LNCaP clone FGC (cell line): ENCODE measurements around the gene DEPDC4.
A peak's percentile ranks its signal among the peaks of the same experiment; 100 is the strongest.

Source experiments
- DNase-seq: peaks from one replicate; pipeline ENCODE4 v3.0.0-alpha.2; 2011; ENCODE audit warnings: low read depth
- H3K4me3 ChIP-seq: 2 replicates; pipeline ENCODE4 v1.5.1; 2011; ENCODE audit warnings: mild to moderate bottlenecking, low read depth, low read length, control low read depth
- CTCF ChIP-seq: IDR thresholded peaks from 2 replicates; pipeline ENCODE4 v1.5.1; 2012; ENCODE audit warnings: mild to moderate bottlenecking; ENCODE audit not compliant: control insufficient read depth, insufficient read depth; ENCODE audit errors: extremely low read depth

Gene DEPDC4

DNA sequence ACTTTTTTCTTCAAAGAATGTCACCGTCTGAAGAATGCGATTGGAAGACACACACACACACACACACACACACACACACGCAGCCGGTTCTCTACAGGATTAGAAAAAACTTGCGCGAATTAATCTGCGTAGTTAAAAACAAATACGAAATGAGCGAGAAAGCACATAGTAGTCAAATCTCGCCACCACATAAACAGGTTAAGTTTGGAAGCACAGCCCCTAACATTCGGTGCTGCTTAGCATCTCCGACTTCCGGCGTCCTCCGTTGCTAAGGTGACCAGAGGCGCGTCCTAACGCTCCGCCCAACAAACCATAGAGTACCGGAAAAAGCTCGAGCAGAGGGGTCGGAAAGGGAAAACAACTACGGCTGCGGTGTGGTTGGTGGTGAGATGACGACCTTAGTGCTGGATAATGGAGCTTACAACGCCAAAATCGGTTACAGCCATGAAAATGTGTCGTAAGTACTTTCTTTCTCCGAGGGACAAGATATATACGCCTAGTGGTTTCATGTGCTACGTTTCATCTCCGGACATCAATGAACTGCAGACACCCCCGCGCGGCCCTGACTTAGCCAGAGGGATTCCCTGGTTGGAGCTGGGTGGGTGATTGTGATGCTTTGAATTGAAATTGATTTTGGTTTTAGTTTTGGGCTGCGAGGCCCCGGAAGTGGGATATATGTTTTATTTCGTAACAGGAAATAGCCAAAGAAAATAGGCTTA lies 66.3 kb downstream of the DEPDC4 start, which contains the start of gene ACTR6:
Gene ACTR6 (plus strand): TSS at position 353 of the 719 bp plus-strand sequence. CDS start 37 bp downstream, at position 390.
- H3K4me3 ChIP-seq: peak within 1 kb of the TSS; percentile 83
- no peak for TF ChIP-seq CTCF
- DNase-seq: peak; percentile 83

DNA sequence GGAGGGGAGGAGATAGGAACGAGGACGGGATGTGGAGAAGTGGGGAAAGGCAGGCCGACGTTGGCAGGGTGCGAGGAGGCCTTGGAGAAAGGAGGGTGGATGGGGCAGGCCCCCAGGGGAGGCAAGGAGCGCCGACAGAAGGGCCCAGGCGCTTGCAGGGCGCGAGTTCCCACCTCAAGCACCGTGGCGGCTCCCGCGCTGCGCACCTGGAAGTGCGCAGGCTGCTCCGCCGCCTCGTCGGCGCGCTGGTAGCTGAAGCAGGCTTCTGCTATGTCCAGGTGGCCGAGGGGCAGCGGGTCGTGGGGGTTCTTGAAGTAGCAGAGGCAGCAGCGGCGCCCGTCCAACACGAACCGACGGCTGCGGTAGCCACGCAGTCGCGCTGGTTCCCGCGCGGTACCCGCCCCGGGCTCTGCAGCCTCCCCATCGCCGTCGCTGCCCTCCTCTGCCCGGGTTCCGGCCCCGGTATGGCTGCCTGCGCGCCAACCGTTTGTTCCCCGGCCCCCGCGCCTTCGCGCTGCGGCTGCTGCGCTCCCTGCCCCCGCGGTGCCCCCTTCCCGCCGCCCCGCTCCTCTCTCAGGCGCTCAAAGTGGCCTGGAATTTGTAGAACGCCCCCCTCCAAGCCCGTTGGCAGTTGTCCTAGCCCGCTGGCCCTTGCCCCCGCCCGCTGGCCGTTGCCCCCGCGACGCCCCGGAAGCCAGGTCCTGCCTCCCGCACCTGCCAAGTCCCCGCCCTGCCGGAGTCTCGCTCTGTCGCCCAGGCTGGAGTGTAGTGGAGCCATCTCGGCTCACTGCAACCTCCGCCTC lies 67.3 kb downstream of the DEPDC4 start:
- no peak for TF ChIP-seq CTCF
- no peak for DNase-seq
- H3K4me3 ChIP-seq: peak overlapping the region; percentile 83

DNA sequence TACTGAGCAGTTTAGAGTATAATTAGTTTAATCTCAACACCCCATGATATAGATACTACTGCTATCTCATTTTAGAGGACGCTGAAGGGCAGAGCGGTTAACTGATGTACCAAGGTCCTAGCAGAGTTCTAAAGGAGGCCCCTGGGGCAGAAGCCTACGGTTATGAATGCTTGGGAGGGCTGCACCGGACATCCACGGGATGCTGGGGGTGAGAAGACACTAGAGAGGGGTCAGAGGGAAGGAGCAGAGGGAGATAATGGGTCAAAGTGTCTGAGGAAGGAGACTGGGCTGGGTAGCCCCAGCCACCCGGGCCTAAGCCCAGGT lies 67.9 kb downstream of the DEPDC4 start:
- DNase-seq: no peak
- H3K4me3 ChIP-seq: peak overlapping the region; percentile 83
- TF ChIP-seq CTCF: no peak

DNA sequence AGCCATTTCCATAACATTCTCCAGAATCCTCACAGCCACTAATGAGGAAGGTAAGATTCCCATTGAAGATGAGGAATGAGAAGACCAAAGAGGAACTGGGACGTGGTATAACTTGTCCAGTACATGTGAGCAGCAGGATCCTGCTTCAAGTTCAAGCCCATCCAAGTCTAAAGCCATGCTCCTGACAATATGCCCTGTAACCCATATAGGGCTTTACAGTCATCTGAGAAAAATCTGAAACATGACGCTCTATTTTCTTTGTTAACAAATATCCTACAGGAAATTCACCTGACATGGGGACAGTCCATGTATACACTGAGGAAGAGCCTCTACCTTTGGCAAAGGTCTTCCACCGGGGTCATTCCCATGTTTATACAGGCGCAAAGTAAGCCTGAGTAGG lies 69.4 kb downstream of the DEPDC4 start:
- TF ChIP-seq CTCF: no peak
- DNase-seq: no peak

GRCh38 chr12:100193085-100193484 lies 73.8 kb downstream of the DEPDC4 start:
- no peak for DNase-seq
- TF ChIP-seq CTCF: no peak
- H3K4me3 ChIP-seq: no peak overlapping the region

More for the DNA sequence above, 69.4 kb downstream of the DEPDC4 start:
- H3K4me3 ChIP-seq: no peak overlapping the region
